ENCODE data around the gene DVL1.
A peak's percentile ranks its signal among the peaks of the same experiment; 100 is the strongest.
"Not testable (repeated sequence)": the region's sequence is repeated elsewhere in the genome, so short reads cannot be mapped to it uniquely, and the experiment has no call there.

DVL1 gene

GRCh38 chr1:1327291-1327690 is 21.9 kb downstream of the DVL1 start:
- no peak for DNase-seq (ENCODE audit: low read depth, low spot score)

- no peak for DNase-seq (ENCODE audit: low read depth, low spot score)
Measured at GRCh38 chr1:1326075-1326605, 23.1 kb downstream of the DVL1 start.

- DNase-seq (ENCODE audit: low read depth, low spot score): no peak
Measured at GRCh38 chr1:1325288-1326074, 23.7 kb downstream of the DVL1 start.

GRCh38 chr1:1324524-1325287 is 24.5 kb downstream of the DVL1 start, which contains the start of the genes CPTP and INTS11:
Gene CPTP (plus strand): TSS chr1:1324802. CDS start chr1:1326911, 2,109 bp downstream.
Gene INTS11 (minus strand): TSS chr1:1324660. CDS start chr1:1324608, 52 bp downstream.
- DNase-seq (ENCODE audit: low read depth, low spot score): peak; percentile 97

- DNase-seq (ENCODE audit: low read depth, low spot score): no peak
Measured at GRCh38 chr1:1324084-1324523, 25.1 kb downstream of the DVL1 start.

- no peak for DNase-seq (ENCODE audit: low read depth, low spot score)
Measured at GRCh38 chr1:1322952-1323351, 26.3 kb downstream of the DVL1 start.

- no peak for DNase-seq (ENCODE audit: low read depth, low spot score)
Measured at GRCh38 chr1:1322418-1322817, 26.8 kb downstream of the DVL1 start.

- DNase-seq (ENCODE audit: low read depth, low spot score): no peak
Measured at GRCh38 chr1:1321477-1321876, 27.7 kb downstream of the DVL1 start.

GRCh38 chr1:1320666-1321448 is 28.4 kb downstream of the DVL1 start:
- DNase-seq (ENCODE audit: low read depth, low spot score): peak; percentile 55

GRCh38 chr1:1319646-1319941 is 29.6 kb downstream of the DVL1 start:
- no peak for DNase-seq (ENCODE audit: low read depth, low spot score)

- no peak for DNase-seq (ENCODE audit: low read depth, low spot score)
Measured at GRCh38 chr1:1318777-1319645, 30.2 kb downstream of the DVL1 start.

GRCh38 chr1:1318131-1318652 is 31.0 kb downstream of the DVL1 start:
- DNase-seq (ENCODE audit: low read depth, low spot score): peak; percentile 97

- no peak for DNase-seq (ENCODE audit: low read depth, low spot score)
Measured at GRCh38 chr1:1317420-1317819, 31.8 kb downstream of the DVL1 start.

- DNase-seq (ENCODE audit: low read depth, low spot score): not testable (repeated sequence)
Measured at GRCh38 chr1:1316199-1316598, 33.0 kb downstream of the DVL1 start.

GRCh38 chr1:1315435-1315954 is 33.7 kb downstream of the DVL1 start:
- DNase-seq (ENCODE audit: low read depth, low spot score): no peak

- no peak for DNase-seq (ENCODE audit: low read depth, low spot score)
Measured at GRCh38 chr1:1314678-1315335, 34.4 kb downstream of the DVL1 start.

- DNase-seq (ENCODE audit: low read depth, low spot score): no peak
Measured at GRCh38 chr1:1314237-1314586, 35.0 kb downstream of the DVL1 start.

- no peak for DNase-seq (ENCODE audit: low read depth, low spot score)
Measured at GRCh38 chr1:1313500-1314236, 35.5 kb downstream of the DVL1 start.

All from astrocyte of the hippocampus (primary cell).